GM12878 (cell line): Measurements from ENCODE around the gene TOPBP1. TPM values are rescaled to one million over a fixed set of nuclear protein-coding genes. Genes with fewer than 3 reads are reported as not detected.
A peak's percentile ranks its signal among the peaks of the same experiment; 100 is the strongest.

Experiments used
- ATF7 ChIP-seq: fragments of 450-650 bp; IDR thresholded peaks from 2 replicates; pipeline ENCODE4 v1.6.1; 2016; ENCODE audit warnings: low read depth, mild to moderate bottlenecking
- CHD4 ChIP-seq: fragments of 200-600 bp; sonication (generic); IDR thresholded peaks from 2 replicates; pipeline ENCODE4 v1.6.1; 2016; ENCODE audit warnings: mild to moderate bottlenecking
- CREM ChIP-seq: IDR thresholded peaks from 2 replicates; pipeline ENCODE4 v1.6.1; 2014; ENCODE audit warnings: antibody characterized with exemption, low read depth
- EGR1 ChIP-seq, 2 experiments: IDR thresholded peaks; 1 replicate in 1 of 2; 2 replicates in 1 of 2; pipeline ENCODE4 v1.6.1; 2011 to 2012; ENCODE audit warnings: low read depth in 2 of 2, low read length in 2 of 2, borderline replicate concordance in 1 of 2, mild to moderate bottlenecking in 1 of 2, moderate library complexity in 1 of 2
- EZH2 ChIP-seq: IDR thresholded peaks from 2 replicates; pipeline ENCODE4 v1.6.1; 2012; ENCODE audit warnings: low read depth, mild to moderate bottlenecking, control low read depth, inconsistent platforms, low read length, borderline replicate concordance; ENCODE audit not compliant: control insufficient read depth
- FOXK2 ChIP-seq: fragments of 450-650 bp; IDR thresholded peaks from 2 replicates; pipeline ENCODE4 v1.6.1; 2017; ENCODE audit warnings: mild to moderate bottlenecking, moderate library complexity
- IRF3 ChIP-seq: fragments of 450-650 bp; IDR thresholded peaks from 2 replicates; pipeline ENCODE4 v1.6.1; 2014; ENCODE audit warnings: mild to moderate bottlenecking
- MEF2A ChIP-seq: IDR thresholded peaks from 2 replicates; pipeline ENCODE4 v1.6.1; 2011; ENCODE audit warnings: low read depth, mild to moderate bottlenecking, low read length, moderate library complexity; ENCODE audit not compliant: insufficient read depth
- MEF2B ChIP-seq: fragments of 450-650 bp; IDR thresholded peaks from 2 replicates; pipeline ENCODE4 v1.6.1; 2018; ENCODE audit warnings: mild to moderate bottlenecking, moderate library complexity; ENCODE audit not compliant: partially characterized antibody, poor library complexity, severe bottlenecking
- NFYB ChIP-seq: IDR thresholded peaks from 2 replicates; pipeline ENCODE4 v1.6.1; 2011; ENCODE audit warnings: low read depth, mild to moderate bottlenecking, low read length, improper control_type of control experiment, moderate library complexity; ENCODE audit not compliant: insufficient read depth
- NRF1 ChIP-seq: conservative IDR thresholded peaks from 2 replicates; pipeline ENCODE4 v1.6.1; 2011; ENCODE audit warnings: mild to moderate bottlenecking, low read depth, low read length, improper control_type of control experiment
- PAX5 ChIP-seq: IDR thresholded peaks from 2 replicates; pipeline ENCODE4 v1.6.1; 2011; ENCODE audit warnings: low read depth, low read length, borderline replicate concordance
- RBBP5 ChIP-seq: fragments of 200-600 bp; sonication (generic); conservative IDR thresholded peaks from 2 replicates; pipeline ENCODE4 v1.6.1; 2016
- RELA ChIP-seq: fragments of 450-650 bp; IDR thresholded peaks from 2 replicates; pipeline ENCODE4 v1.8.0; 2014; ENCODE audit warnings: borderline replicate concordance; ENCODE audit not compliant: partially characterized antibody
- RUNX3 ChIP-seq: IDR thresholded peaks from 2 replicates; pipeline ENCODE4 v1.6.1; 2012; ENCODE audit warnings: low read length, inconsistent platforms
- TBL1XR1 ChIP-seq: IDR thresholded peaks from 2 replicates; pipeline ENCODE4 v1.6.1; 2012; ENCODE audit warnings: low read depth, low read length, improper control_type of control experiment
- ZBTB33 ChIP-seq: fragments of 450-650 bp; IDR thresholded peaks from 2 replicates; pipeline ENCODE4 v1.6.1; 2017; ENCODE audit warnings: mild to moderate bottlenecking
- polyA plus RNA-seq, 11 experiments: library from polyadenylated mRNA; depleted of rRNA in 4 of 11; unstranded in 6 of 11; stranded (reverse) in 5 of 11; fragments of >200 nt; fragmentation: Nextera tagmentation in 4 of 11; fragmentation: Illumina TruSeq in 1 of 11; extraction: Ambion mirVana in 4 of 11; extraction: Trizol in 1 of 11; gene quantifications; 1 replicate in 1 of 11; 2 replicates in 10 of 11; pipeline versions ENCODE4 v1.2.1 to v1.2.3, GENCODE V29; 2011 to 2016; ENCODE audit warnings: inconsistent platforms in 2 of 11, missing spikeins in 2 of 11, low read depth in 1 of 11
- total RNA-seq, 4 experiments: library from RNA; depleted of rRNA in 3 of 4; stranded (reverse); fragments of >200 nt in 3 of 4; fragmentation: Illumina TruSeq in 1 of 4; extraction: Trizol in 1 of 4; gene quantifications; 2 replicates each; pipeline versions ENCODE4 v1.2.1 to v1.2.3, GENCODE V29; 2013 to 2021
- TF ChIP-seq, protein P1 (sequence below): IDR thresholded peaks from 2 replicates; pipeline ENCODE4 v1.6.1; 2011; ENCODE audit warnings: low read depth, mild to moderate bottlenecking, low read length, moderate library complexity, borderline replicate concordance; ENCODE audit errors: extremely low read depth
- TF ChIP-seq, protein P2 (sequence below): fragments of 150-350 bp; IDR thresholded peaks from 2 replicates; pipeline ENCODE4 v1.6.1; 2014; ENCODE audit warnings: mild to moderate bottlenecking, low read depth, low read length
- TF ChIP-seq, protein P3 (sequence below): IDR thresholded peaks from 2 replicates; pipeline ENCODE4 v1.6.1; 2012; ENCODE audit warnings: mild to moderate bottlenecking, low read depth, low read length

TOPBP1 gene
- total and polyA plus RNA-seq, 10 of the 15 experiments (the other 5 are each of a cell fraction or from before 2014, with no cell fraction given) = 18.3 to 99.3 (median 61.5) TPM

- TF ChIP-seq EGR1 (IDR thresholded peaks at IDR 0.05; ENCODE audit: borderline replicate concordance in 1 of 2, low read depth in 2 of 2, low read length in 2 of 2) (no peak), TBL1XR1 (0 out of 2 replicates have a peak, but pooled peaks have one; percentile 22), RELA (peak; percentile 67), RBBP5 (no peak), MEF2A (peak; percentile 40; the same call in 1 of the 2 replicates), NRF1 (no peak), ZBTB33 (no peak), PAX5 (peak; percentile 68; the same call in 1 of the 2 replicates), CREM (0 out of 2 replicates have a peak, but pooled peaks have one; percentile 43), CHD4 (no peak), ATF7 (peak; percentile 79), IRF3 (no peak), RUNX3 (peak; percentile 70; the same call in 1 of the 2 replicates), EZH2 (no peak), FOXK2 (no peak), NFYB (no peak), MEF2B (no peak)
- TF ChIP-seq, protein P1, sequence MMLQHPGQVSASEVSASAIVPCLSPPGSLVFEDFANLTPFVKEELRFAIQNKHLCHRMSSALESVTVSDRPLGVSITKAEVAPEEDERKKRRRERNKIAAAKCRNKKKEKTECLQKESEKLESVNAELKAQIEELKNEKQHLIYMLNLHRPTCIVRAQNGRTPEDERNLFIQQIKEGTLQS = no peak
- TF ChIP-seq, protein P2, sequence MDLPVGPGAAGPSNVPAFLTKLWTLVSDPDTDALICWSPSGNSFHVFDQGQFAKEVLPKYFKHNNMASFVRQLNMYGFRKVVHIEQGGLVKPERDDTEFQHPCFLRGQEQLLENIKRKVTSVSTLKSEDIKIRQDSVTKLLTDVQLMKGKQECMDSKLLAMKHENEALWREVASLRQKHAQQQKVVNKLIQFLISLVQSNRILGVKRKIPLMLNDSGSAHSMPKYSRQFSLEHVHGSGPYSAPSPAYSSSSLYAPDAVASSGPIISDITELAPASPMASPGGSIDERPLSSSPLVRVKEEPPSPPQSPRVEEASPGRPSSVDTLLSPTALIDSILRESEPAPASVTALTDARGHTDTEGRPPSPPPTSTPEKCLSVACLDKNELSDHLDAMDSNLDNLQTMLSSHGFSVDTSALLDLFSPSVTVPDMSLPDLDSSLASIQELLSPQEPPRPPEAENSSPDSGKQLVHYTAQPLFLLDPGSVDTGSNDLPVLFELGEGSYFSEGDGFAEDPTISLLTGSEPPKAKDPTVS = no peak
- TF ChIP-seq, protein P3, sequence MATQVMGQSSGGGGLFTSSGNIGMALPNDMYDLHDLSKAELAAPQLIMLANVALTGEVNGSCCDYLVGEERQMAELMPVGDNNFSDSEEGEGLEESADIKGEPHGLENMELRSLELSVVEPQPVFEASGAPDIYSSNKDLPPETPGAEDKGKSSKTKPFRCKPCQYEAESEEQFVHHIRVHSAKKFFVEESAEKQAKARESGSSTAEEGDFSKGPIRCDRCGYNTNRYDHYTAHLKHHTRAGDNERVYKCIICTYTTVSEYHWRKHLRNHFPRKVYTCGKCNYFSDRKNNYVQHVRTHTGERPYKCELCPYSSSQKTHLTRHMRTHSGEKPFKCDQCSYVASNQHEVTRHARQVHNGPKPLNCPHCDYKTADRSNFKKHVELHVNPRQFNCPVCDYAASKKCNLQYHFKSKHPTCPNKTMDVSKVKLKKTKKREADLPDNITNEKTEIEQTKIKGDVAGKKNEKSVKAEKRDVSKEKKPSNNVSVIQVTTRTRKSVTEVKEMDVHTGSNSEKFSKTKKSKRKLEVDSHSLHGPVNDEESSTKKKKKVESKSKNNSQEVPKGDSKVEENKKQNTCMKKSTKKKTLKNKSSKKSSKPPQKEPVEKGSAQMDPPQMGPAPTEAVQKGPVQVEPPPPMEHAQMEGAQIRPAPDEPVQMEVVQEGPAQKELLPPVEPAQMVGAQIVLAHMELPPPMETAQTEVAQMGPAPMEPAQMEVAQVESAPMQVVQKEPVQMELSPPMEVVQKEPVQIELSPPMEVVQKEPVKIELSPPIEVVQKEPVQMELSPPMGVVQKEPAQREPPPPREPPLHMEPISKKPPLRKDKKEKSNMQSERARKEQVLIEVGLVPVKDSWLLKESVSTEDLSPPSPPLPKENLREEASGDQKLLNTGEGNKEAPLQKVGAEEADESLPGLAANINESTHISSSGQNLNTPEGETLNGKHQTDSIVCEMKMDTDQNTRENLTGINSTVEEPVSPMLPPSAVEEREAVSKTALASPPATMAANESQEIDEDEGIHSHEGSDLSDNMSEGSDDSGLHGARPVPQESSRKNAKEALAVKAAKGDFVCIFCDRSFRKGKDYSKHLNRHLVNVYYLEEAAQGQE = no peak
Observed at GRCh38 chr3:133620066-133620784, 41.5 kb downstream of the TOPBP1 start (continued).
